Activated B cell treated with CpG ODN at 0.5 μM for 24 hours (primary cell): Measurements from ENCODE around the gene FOXA3. TPM values are rescaled to one million over a fixed set of nuclear protein-coding genes. Genes with fewer than 3 reads are reported as not detected.

Experiments used
- ATAC-seq: fragments of 200-7000 bp; cut with Tn5 transposase; one replicate; pipeline ENCODE4 v1.10.0; 2021; ENCODE audit warnings: low read depth, mild to moderate bottlenecking, moderate library complexity
- CTCF ChIA-PET: fragments of 350-600 bp; sonication (Branson Sonifier 250); formaldehyde crosslinking; loops from one replicate; lab custom pipeline; 2021; ENCODE audit warnings: antibody characterized with exemption; lab: Charles Lee
- POLR2A ChIA-PET: fragments of 350-600 bp; sonication (Branson Sonifier 250); formaldehyde crosslinking; loops from one replicate; lab custom pipeline; 2021; ENCODE audit warnings: antibody characterized with exemption; lab: Charles Lee
- DNase-seq: peaks from one replicate; pipeline ENCODE4 v3.0.0; 2022
- H3K27ac Mint-ChIP-seq: one replicate; pipeline ENCODE4 v1.8.0; 2020; ENCODE audit warnings: mixed read lengths
- H3K27me3 Mint-ChIP-seq: one replicate; pipeline ENCODE4 v1.8.0; 2021; ENCODE audit warnings: mixed read lengths
- H3K36me3 Mint-ChIP-seq: one replicate; pipeline ENCODE4 v1.8.0; 2021; ENCODE audit warnings: low read depth, mixed read lengths
- H3K4me1 Mint-ChIP-seq: one replicate; pipeline ENCODE4 v1.8.0; 2021; ENCODE audit warnings: mixed read lengths
- H3K4me3 Mint-ChIP-seq: one replicate; pipeline ENCODE4 v1.8.0; 2020; ENCODE audit warnings: mild to moderate bottlenecking, mixed read lengths
- H3K9me3 Mint-ChIP-seq: one replicate; pipeline ENCODE4 v1.8.0; 2020; ENCODE audit warnings: mixed read lengths
- CTCF ChIP-seq: fragments of 200-600 bp; IDR thresholded peaks from one replicate; pipeline ENCODE4 v1.8.0; 2022; ENCODE audit warnings: antibody characterized with exemption, mild to moderate bottlenecking
- intact Hi-C: fragments of 100-400 bp; cut with micrococcal nuclease; formaldehyde crosslinking; loops from one replicate; pipeline ENCODE4 v1.15.1; 2024
- total RNA-seq: library from RNA; stranded (reverse); gene quantifications from 2 replicates; pipeline ENCODE4 v1.2.3, GENCODE V29; 2022

FOXA3 gene
- total RNA-seq, 1 donor from 2014 or later: not detected

DNA sequence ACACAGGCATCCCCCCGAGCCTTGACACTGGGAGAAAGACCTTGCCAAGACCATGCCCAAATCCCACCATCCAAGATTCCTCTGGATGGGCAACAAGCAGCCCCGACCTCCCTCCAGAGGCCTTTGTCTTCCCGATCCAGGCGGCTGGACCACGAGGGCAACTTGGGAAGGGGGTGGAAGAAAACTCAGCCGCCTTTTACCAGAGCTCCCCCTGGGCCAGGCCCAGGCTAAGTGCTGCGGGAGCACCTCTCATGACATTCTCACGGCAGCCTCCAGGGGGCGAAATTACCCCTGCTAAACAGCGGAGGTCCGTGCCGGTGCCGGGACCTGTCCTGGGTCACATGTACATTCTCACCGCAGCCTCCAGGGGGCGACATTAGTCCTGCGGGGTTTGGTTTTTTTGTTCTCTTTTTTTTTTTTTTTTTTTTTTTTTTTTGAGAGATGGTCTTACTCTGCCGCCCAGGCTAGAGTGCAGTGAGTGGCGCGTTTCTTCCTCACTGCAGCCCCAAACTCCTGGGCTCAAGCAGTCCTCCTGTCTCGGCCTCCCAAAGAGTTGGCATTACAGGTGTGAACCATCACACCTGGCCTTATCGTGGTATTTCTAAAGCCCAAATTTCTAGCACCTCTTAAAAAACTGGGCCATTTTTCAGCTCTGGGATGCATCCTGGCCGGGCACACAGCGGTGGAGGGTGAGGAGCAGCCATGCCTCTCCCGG, 47.0 kb upstream of the FOXA3 start:
- Mint-ChIP-seq H3K4me1 (peaks cover 9% of the 10 kb centered on the region), H3K27ac (peak overlapping the region; percentile 68), H3K36me3 (peaks cover 27% of the 10 kb centered on the region), H3K9me3 (no peaks in the 10 kb centered on the region), H3K27me3 (no peaks in the 10 kb centered on the region), H3K4me3 (no peak overlapping the region)
- POLR2A ChIA-PET: interaction anchor here (0.5 to 1.9 kb wide), 6 partner anchors 30 to 815 kb away, joined by 3 to 7 read pairs (median 3); partner anchors contain the start of genes IRF2BP1 and MYPOP
- peak; percentile 65 for TF ChIP-seq CTCF
- ATAC-seq: peak; percentile 100
- intact Hi-C loops: loop anchor here (1.0 to 5.0 kb wide), 7 partner anchors 45 to 450 kb away; no protein-coding TSS in a partner anchor
- peak; percentile 94 for DNase-seq
- CTCF ChIA-PET: interaction anchor here (0.6 to 2.2 kb wide), 9 partner anchors 11 to 85 kb away, joined by 3 to 9 read pairs (median 4); partner anchors contain the start of gene MYPOP

- peaks cover 9% of the 10 kb centered on the region for H3K4me1 Mint-ChIP-seq
- TF ChIP-seq CTCF: no peak
- no peaks in the 10 kb centered on the region for H3K27me3 Mint-ChIP-seq
- intact Hi-C loops: loop anchor here (1.0 to 5.0 kb wide), 7 partner anchors 44 to 449 kb away; no protein-coding TSS in a partner anchor
- ChIA-PET POLR2A (interaction anchor here (1.9 kb wide), 1 partner anchor 68 kb away, joined by 7 read pairs; the partner anchor contains the start of gene IRF2BP1), CTCF (interaction anchor here (1.2 to 2.2 kb wide), 4 partner anchors 18 to 67 kb away, joined by 3 to 9 read pairs (median 4); no protein-coding TSS in a partner anchor)
- H3K36me3 Mint-ChIP-seq: peaks cover 33% of the 10 kb centered on the region
- DNase-seq: no peak
- no peak overlapping the region for H3K4me3 Mint-ChIP-seq
- H3K27ac Mint-ChIP-seq: no peak overlapping the region
- no peak for ATAC-seq
- H3K9me3 Mint-ChIP-seq: no peaks in the 10 kb centered on the region
These were observed 46.3 kb upstream of the FOXA3 start for GRCh38 chr19:45817725-45818301.

DNA sequence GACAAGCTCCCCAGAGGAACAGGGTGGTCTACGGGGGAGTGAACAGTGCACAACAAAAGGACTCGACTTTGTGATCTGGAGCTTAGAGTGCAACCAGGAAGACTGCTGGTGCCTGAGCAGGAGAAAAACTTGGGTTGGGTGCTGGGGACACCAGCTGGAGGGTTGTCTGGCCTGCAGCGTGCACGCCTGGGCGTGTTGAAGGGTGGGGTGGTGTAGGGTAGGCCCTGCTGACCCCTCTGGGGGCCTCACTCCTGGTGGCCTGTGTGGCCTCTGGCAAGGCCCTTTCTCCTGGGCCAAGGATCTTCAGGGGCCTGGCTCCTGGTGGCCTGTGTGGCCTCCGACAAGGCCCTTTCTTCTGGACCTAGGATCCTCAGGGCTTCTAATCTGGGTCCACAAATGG, 44.4 kb upstream of the FOXA3 start:
- ChIA-PET POLR2A (interaction anchor here (0.6 kb wide), 1 partner anchor 646 kb away, joined by 8 read pairs; no protein-coding TSS in a partner anchor), CTCF (no interaction called here)
- Mint-ChIP-seq H3K4me1 (peaks cover 9% of the 10 kb centered on the region), H3K27ac (no peak overlapping the region), H3K27me3 (no peaks in the 10 kb centered on the region), H3K4me3 (no peak overlapping the region), H3K36me3 (peaks cover 51% of the 10 kb centered on the region), H3K9me3 (no peaks in the 10 kb centered on the region)
- ATAC-seq (no peak), DNase-seq (no peak)
- no peak for TF ChIP-seq CTCF
- intact Hi-C loops: loop anchor here (5.0 kb wide), 2 partner anchors 368 to 448 kb away; no protein-coding TSS in a partner anchor

DNA sequence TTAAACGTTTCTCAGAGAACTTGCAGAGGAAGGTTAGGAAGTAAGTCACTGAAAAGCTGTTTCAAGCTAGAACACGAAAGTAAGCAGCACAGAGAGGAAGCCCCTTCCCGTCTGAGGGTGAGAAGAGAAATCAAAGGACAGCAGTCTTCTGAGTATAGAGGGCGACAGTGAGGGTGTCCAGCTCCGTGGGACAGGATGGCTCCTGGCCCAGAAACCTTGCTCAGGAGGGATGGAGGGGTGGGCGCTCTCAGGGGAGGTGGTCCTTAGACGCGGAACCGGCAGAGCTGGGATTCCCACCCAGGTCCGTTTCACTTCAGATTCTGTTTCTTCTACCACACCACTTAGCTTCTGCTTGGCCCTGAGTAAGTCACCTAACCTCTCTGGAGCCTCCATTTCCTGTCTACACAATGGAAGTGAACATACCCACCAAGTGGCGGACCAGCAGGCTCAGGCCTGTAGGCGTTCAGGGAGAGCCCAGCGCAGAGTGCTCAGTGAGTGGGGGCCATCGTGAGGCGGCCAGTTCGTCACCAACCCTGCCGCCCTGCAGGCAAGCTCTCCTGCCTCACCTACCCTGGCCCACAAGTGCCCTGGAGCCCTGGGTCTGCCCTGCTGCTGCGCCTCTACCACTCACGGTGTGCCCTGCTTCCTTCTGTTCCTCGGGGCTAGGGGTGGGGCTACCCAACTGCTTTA, 43.6 kb upstream of the FOXA3 start:
- H3K27me3 Mint-ChIP-seq: no peaks in the 10 kb centered on the region
- DNase-seq: no peak
- ChIA-PET POLR2A (no interaction called here), CTCF (no interaction called here)
- no peak for TF ChIP-seq CTCF
- no peak for ATAC-seq
- H3K4me1 Mint-ChIP-seq: peaks cover 9% of the 10 kb centered on the region
- intact Hi-C loops: no loop called here
- peaks cover 58% of the 10 kb centered on the region for H3K36me3 Mint-ChIP-seq
- H3K27ac Mint-ChIP-seq: no peak overlapping the region
- H3K4me3 Mint-ChIP-seq: no peak overlapping the region
- H3K9me3 Mint-ChIP-seq: no peaks in the 10 kb centered on the region
